ENCODE measurements around the gene SMARCA2. TPM values are rescaled to one million over a fixed set of nuclear protein-coding genes. Genes with fewer than 3 reads are reported as not detected.

The SMARCA2 gene
- total RNA-seq, 6 donors from 2014 or later = 74.3 to 210 (median 139) TPM

DNA sequence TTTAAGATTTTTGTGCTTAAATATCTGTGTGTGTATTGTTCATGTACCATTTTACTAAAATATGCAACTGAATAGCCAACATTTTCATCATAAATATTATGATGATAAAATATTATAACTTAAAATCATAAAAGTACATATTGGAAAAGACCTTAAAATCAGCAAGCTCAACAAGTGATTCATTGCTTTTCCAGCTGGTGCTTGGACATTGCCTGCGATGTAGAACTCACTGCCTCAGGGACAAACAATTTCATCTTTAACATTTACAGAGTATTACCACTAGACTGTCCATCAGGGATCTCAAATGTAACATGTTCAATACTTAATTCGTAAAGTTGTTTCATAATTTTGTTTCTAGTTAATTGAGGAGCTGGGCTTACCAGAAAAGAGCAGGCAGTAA is 17.5 kb upstream of the SMARCA2 start:
- Histone ChIP-seq H3K27ac (no peak overlapping the region), H3K36me3 (no peaks in the 10 kb centered on the region), H3K4me3 (no peak overlapping the region), H3K9me3 (no peaks in the 10 kb centered on the region), H3K27me3 (no peaks in the 10 kb centered on the region), H3K4me1 (no peaks in the 10 kb centered on the region)
- DNase-seq (no peak), ATAC-seq (ENCODE audit: low FRiP score in 2 of 2) (no peak)
- 72 to 83% methylated on average over 2 of the region's 2 CpGs for WGBS, 2 donors
- TF ChIP-seq POLR2A (IDR thresholded peaks at IDR 0.05) (no peak), POLR2AphosphoS5 (IDR thresholded peaks at IDR 0.05) (no peak), EP300 (IDR thresholded peaks at IDR 0.05) (no peak)
- TF ChIP-seq, protein P1, sequence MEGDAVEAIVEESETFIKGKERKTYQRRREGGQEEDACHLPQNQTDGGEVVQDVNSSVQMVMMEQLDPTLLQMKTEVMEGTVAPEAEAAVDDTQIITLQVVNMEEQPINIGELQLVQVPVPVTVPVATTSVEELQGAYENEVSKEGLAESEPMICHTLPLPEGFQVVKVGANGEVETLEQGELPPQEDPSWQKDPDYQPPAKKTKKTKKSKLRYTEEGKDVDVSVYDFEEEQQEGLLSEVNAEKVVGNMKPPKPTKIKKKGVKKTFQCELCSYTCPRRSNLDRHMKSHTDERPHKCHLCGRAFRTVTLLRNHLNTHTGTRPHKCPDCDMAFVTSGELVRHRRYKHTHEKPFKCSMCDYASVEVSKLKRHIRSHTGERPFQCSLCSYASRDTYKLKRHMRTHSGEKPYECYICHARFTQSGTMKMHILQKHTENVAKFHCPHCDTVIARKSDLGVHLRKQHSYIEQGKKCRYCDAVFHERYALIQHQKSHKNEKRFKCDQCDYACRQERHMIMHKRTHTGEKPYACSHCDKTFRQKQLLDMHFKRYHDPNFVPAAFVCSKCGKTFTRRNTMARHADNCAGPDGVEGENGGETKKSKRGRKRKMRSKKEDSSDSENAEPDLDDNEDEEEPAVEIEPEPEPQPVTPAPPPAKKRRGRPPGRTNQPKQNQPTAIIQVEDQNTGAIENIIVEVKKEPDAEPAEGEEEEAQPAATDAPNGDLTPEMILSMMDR (IDR thresholded peaks at IDR 0.05) = no peak

DNA sequence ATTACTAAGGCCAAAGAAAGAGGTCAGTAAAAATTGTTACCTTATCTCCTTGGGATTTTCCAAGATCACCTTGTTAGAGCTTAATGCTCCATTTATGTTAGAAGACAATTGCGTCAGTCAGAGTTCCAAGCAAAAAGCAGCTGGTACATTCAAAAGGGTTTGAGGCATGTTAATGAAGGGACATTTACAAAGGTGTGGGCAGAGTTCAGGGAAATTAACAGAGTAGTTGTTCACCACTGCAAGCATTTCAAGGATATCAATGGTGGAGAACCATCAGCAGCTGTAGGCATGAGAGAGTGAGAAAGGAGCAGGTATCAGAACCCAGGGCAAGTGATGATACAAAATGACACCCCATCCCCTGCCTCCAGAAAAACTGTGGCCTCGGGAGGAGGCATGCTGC is 17.0 kb upstream of the SMARCA2 start:
- no peak overlapping the region for H3K27ac ChIP-seq
- no peak for ATAC-seq (ENCODE audit: low FRiP score in 2 of 2)
- H3K4me3 ChIP-seq = no peak overlapping the region
- DNase-seq = no peak
- TF ChIP-seq EP300 (IDR thresholded peaks at IDR 0.05) (no peak), POLR2A (IDR thresholded peaks at IDR 0.05) (no peak), POLR2AphosphoS5 (IDR thresholded peaks at IDR 0.05) (no peak)
- TF ChIP-seq, protein P1 (IDR thresholded peaks at IDR 0.05) = no peak
- WGBS, 2 donors = 55 to 93% methylated on average over 2 of the region's 2 CpGs
- H3K9me3 ChIP-seq = no peaks in the 10 kb centered on the region
- H3K4me1 ChIP-seq = no peaks in the 10 kb centered on the region
- H3K27me3 ChIP-seq = no peaks in the 10 kb centered on the region
- no peaks in the 10 kb centered on the region for H3K36me3 ChIP-seq

DNA sequence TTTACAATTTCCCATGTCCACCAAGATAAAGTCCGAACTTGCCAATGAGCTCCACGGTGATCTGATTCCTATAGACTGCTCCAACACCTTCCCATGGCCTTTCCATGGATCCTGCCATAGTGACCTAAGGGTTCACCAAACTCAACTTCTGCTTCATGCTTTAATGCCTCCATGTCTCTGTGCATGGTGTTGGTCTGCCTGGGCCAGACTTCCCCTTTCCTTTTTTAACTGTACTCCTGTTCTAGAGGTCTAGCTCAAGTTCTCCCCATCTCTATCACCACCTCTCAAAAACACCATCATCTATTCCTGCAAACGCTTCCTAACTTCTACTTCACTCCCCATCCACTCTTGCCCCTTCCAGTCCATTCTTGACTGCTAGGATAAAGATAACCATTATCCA is 14.8 kb upstream of the SMARCA2 start:
- ATAC-seq (ENCODE audit: low FRiP score in 2 of 2) = no peak
- no peak overlapping the region for H3K27ac ChIP-seq
- WGBS, 2 donors = 88 to 93% methylated on average over 3 of the region's 3 CpGs
- no peaks in the 10 kb centered on the region for H3K36me3 ChIP-seq
- H3K27me3 ChIP-seq = no peaks in the 10 kb centered on the region
- no peaks in the 10 kb centered on the region for H3K4me1 ChIP-seq
- DNase-seq = no peak
- TF ChIP-seq, protein P1 (IDR thresholded peaks at IDR 0.05) = no peak
- TF ChIP-seq POLR2AphosphoS5 (IDR thresholded peaks at IDR 0.05) = no peak
- no peak for TF ChIP-seq EP300 (IDR thresholded peaks at IDR 0.05)
- no peak for TF ChIP-seq POLR2A (IDR thresholded peaks at IDR 0.05)
- H3K4me3 ChIP-seq = no peak overlapping the region
- no peaks in the 10 kb centered on the region for H3K9me3 ChIP-seq

DNA sequence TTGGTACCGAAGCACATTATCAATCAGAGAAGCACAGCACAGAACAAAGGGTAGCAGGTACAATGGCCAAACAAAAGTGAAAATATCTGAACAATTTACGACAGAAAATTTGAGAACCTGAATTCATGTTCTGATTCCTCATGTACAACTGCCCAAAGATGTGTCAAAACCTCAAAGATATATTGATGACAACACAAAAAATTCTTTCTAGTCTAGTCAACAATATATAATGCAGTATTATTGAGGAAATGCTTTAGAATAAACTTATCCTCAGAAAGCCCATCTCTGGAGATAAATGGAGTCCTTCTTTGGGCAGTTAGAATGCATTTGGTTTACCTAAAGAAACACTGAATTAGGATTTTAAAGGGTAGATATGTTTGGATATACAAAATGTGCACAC is 6.8 kb upstream of the SMARCA2 start:
- H3K4me1 ChIP-seq = no peaks in the 10 kb centered on the region
- H3K9me3 ChIP-seq = no peaks in the 10 kb centered on the region
- 89 to 97% methylated on average over 2 of the region's 2 CpGs for WGBS, 2 donors
- H3K4me3 ChIP-seq = no peak overlapping the region
- no peak overlapping the region for H3K27ac ChIP-seq
- H3K36me3 ChIP-seq = no peaks in the 10 kb centered on the region
- ATAC-seq (ENCODE audit: low FRiP score in 2 of 2) = no peak
- H3K27me3 ChIP-seq = no peaks in the 10 kb centered on the region
- DNase-seq = no peak
- TF ChIP-seq EP300 (IDR thresholded peaks at IDR 0.05) = no peak
- TF ChIP-seq, protein P1 (IDR thresholded peaks at IDR 0.05) = no peak
- TF ChIP-seq POLR2AphosphoS5 (IDR thresholded peaks at IDR 0.05) = no peak
- TF ChIP-seq POLR2A (IDR thresholded peaks at IDR 0.05) = no peak

DNA sequence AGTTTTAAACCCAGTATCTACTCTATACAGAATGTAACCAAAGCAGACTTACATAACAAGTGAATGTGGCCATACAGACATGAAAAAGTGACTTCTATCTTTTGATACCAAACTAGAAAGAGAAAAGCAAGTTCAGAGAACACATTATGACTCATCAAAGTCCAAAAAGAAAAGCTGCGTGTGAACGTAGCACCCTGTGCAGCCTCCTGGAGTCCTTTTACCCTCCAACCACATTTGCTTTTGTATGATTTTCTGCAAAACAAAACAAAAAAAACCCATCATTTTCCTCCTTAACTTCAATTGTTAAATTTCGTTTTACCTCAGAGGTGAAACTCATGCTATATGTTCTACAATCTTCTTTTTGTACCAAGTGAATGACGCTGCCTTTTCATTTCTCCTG is 2.8 kb upstream of the SMARCA2 start:
- WGBS, 2 donors = 91 to 92% methylated on average over 4 of the region's 4 CpGs

More for the DNA sequence above, 2.8 kb upstream of the SMARCA2 start:
- H3K4me3 ChIP-seq = no peak overlapping the region
- TF ChIP-seq POLR2AphosphoS5 (IDR thresholded peaks at IDR 0.05) = no peak
- no peak for TF ChIP-seq POLR2A (IDR thresholded peaks at IDR 0.05)
- TF ChIP-seq EP300 (IDR thresholded peaks at IDR 0.05) = no peak
- TF ChIP-seq, protein P1 (IDR thresholded peaks at IDR 0.05) = no peak
- no peaks in the 10 kb centered on the region for H3K27me3 ChIP-seq
- H3K4me1 ChIP-seq = peaks cover 4 to 7% (median 5%) of the 10 kb centered on the region in 4 donors
- ATAC-seq (ENCODE audit: low FRiP score in 2 of 2) = no peak
- no peak overlapping the region for H3K27ac ChIP-seq
- DNase-seq = no peak
- no peaks in the 10 kb centered on the region for H3K9me3 ChIP-seq
- no peaks in the 10 kb centered on the region for H3K36me3 ChIP-seq

Data from upper lobe of left lung (tissue), 6 donors.